PC-3 (cell line): ENCODE results near the gene GLB1L3.

Experiments
- EZH2 ChIP-seq: fragments of 300-600 bp; sonication (generic); IDR thresholded peaks from one replicate; pipeline ENCODE4 v1.6.1; 2017; ENCODE audit warnings: antibody characterized with exemption, mild to moderate bottlenecking, low read length; ENCODE audit not compliant: unreplicated experiment
- EZH2phosphoT487 ChIP-seq: fragments of 300-600 bp; sonication (generic); IDR thresholded peaks from 2 replicates; pipeline ENCODE4 v1.6.1; 2018; ENCODE audit warnings: mild to moderate bottlenecking, antibody characterized with exemption, low read length, borderline replicate concordance
- TF ChIP-seq, protein P1 (sequence below): fragments of 300-600 bp; sonication (generic); conservative IDR thresholded peaks from 2 replicates; pipeline ENCODE4 v1.5.1; 2017; ENCODE audit warnings: antibody characterized with exemption, low read depth, mild to moderate bottlenecking, low read length

DNA sequence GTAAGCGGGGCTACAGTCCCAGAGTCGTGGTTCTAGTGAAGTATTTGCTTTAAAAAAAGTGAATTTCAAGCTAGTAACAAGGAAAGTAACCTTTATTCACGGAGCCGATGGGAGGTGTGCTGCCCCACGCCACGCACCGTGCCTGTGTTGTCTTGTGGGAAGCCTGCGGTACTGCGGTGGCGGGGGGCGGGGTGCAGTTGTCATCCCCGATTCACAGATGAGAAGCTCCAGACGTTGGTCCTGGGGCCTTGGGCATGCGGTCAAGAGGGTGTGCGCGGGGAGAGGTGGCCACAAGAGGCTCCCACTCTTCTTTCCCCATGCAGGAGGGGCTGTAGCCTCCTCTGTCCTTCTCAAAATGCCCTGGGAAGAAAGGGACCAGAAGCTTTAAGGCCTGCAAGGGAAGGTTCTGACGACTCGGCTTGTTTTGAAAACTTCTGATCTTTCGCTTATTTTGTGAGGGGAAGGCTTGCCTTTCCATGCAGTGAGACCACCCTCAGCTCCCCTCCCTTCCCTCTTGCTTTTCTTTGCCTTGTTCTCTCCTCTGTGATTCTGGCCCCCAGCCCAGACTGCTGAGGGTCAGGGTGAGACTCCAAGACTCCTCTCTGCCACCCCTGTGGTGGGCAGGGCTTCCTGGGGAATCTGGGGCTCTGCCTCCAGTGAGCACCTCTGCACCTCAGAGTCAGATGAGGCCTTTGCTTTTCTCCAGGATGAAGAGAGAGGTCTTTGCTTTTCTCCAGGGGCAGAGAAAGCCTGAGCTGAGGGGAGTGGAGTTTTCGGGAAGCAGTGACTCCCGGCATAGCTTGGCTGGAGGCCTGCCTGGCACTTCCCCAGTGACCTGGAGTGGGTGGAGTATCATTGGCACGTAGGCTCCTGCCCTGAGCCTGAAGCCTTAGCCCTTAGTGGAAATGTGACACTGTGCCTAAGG lies 6.2 kb downstream of the GLB1L3 start:
- TF ChIP-seq, protein P1, sequence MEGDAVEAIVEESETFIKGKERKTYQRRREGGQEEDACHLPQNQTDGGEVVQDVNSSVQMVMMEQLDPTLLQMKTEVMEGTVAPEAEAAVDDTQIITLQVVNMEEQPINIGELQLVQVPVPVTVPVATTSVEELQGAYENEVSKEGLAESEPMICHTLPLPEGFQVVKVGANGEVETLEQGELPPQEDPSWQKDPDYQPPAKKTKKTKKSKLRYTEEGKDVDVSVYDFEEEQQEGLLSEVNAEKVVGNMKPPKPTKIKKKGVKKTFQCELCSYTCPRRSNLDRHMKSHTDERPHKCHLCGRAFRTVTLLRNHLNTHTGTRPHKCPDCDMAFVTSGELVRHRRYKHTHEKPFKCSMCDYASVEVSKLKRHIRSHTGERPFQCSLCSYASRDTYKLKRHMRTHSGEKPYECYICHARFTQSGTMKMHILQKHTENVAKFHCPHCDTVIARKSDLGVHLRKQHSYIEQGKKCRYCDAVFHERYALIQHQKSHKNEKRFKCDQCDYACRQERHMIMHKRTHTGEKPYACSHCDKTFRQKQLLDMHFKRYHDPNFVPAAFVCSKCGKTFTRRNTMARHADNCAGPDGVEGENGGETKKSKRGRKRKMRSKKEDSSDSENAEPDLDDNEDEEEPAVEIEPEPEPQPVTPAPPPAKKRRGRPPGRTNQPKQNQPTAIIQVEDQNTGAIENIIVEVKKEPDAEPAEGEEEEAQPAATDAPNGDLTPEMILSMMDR = no peak
- TF ChIP-seq EZH2phosphoT487 (no peak), EZH2 (no peak)
